Adrenal gland (tissue), 12 donors: ENCODE data around the gene SLC5A1. TPM values are rescaled to one million over a fixed set of nuclear protein-coding genes. Genes with fewer than 3 reads are reported as not detected.

Experiments
- DNase-seq, 7 donors: peaks; one replicate each; pipeline ENCODE4 v3.0.0-alpha.2; 2019 to 2020
- H3K27ac ChIP-seq, 5 donors: fragments of 200-600 bp; sonication (generic) in 4 of 5; 1 replicate in 3 of 5; 2 replicates in 2 of 5; pipeline versions ENCODE4 v1.5.1 to v1.8.0; 2016 to 2020; ENCODE audit warnings: mild to moderate bottlenecking in 1 of 5
- H3K27me3 ChIP-seq: fragments of 200-600 bp; 2 replicates; pipeline ENCODE4 v1.8.0; 2021
- H3K36me3 ChIP-seq, 2 donors: fragments of 200-600 bp; replicated peaks in 1 of 2; 1 replicate in 1 of 2; 2 replicates in 1 of 2; pipeline versions ENCODE4 v1.5.1 to v1.8.0; 2018 to 2022
- H3K4me1 ChIP-seq, 2 donors: fragments of 200-600 bp; replicated peaks in 1 of 2; 1 replicate in 1 of 2; 2 replicates in 1 of 2; pipeline versions ENCODE4 v1.5.1 to v1.8.0; 2018 to 2021
- H3K4me3 ChIP-seq, 4 donors: fragments of 200-600 bp; sonication (generic) in 3 of 4; one replicate each; pipeline ENCODE4 v1.5.1; 2016 to 2018
- H3K9me3 ChIP-seq, 3 donors: fragments of 200-600 bp; sonication (generic) in 1 of 3; replicated peaks in 1 of 3; 1 replicate in 2 of 3; 2 replicates in 1 of 3; pipeline versions ENCODE4 v1.5.1 to v1.8.0; 2016 to 2021
- POLR2A ChIP-seq, 2 donors: fragments of 450-650 bp; IDR thresholded peaks; one replicate each; pipeline ENCODE4 v1.6.1; 2017; ENCODE audit warnings: antibody characterized with exemption in 2 of 2, mild to moderate bottlenecking in 2 of 2, moderate library complexity in 1 of 2
- WGBS, 4 donors: extraction: QIAGEN DNeasy Blood & Tissue Kit in 2 of 4; methylation state at CpG; one replicate each; pipeline versions ENCODE4 v1.1.5 to v1.1.7; 2013 to 2017; 5-methylcytosine and 5-hydroxymethylcytosine counted together
- intact Hi-C, 2 donors: fragments of 100-400 bp; cut with DNase I; formaldehyde crosslinking; loops; one replicate each; pipeline versions ENCODE4 v1.14.1 to v1.15.0; 2022 to 2023
- polyA plus RNA-seq, 3 donors: library from polyadenylated mRNA; stranded (reverse); fragments of 200-250 nt in 2 of 3; fragments of 350-450 nt in 1 of 3; fragmentation: Illumina TruSeq in 1 of 3; extraction: RNeasy Lipid Tissue Mini Kit (QIAGEN cat#74804) in 1 of 3; gene quantifications; one replicate each; pipeline ENCODE4 v1.2.3, GENCODE V29; 2013 to 2014
- total RNA-seq, 9 donors: library from RNA; depleted of rRNA in 4 of 9; stranded (reverse); fragments of >200 nt in 4 of 9; fragments of 120-200 nt in 1 of 9; fragmentation: NEBNext Ultra II Directional in 1 of 9; extraction: Animal tissue kit (Norgen Biotek cat#: 25700) in 1 of 9; gene quantifications; one replicate each; pipeline versions ENCODE4 v1.1.0 to v1.2.4, GENCODE V29; 2013 to 2023
- TF ChIP-seq, protein P1 (sequence below), 6 experiments: fragments of 450-650 bp in 4 of 6; fragments of 200-600 bp in 2 of 6; sonication (generic) in 1 of 6; IDR thresholded peaks; 1 replicate in 5 of 6; 2 replicates in 1 of 6; pipeline versions ENCODE4 v1.5.1 to v1.8.0; 2016 to 2021; ENCODE audit warnings: antibody characterized with exemption in 6 of 6, mild to moderate bottlenecking in 2 of 6, moderate library complexity in 1 of 6
- donor health status: healthy with polysubstance abuse.
- donor health status: Bipolar disorder and iron deficiency.
- donor health status: DM: yes; HTN: yes; CAD: no.
- donor health status: DM: no; HTN: no; CAD: no.
- donor health status: DM: no; HTN: no; CAD: no.
- donor health status: DM: yes; HTN: yes; CAD: no.

SLC5A1 gene
- total and polyA plus RNA-seq, 12 donors, result under 0.01 to 0.04 TPM; not detected in 10

DNA sequence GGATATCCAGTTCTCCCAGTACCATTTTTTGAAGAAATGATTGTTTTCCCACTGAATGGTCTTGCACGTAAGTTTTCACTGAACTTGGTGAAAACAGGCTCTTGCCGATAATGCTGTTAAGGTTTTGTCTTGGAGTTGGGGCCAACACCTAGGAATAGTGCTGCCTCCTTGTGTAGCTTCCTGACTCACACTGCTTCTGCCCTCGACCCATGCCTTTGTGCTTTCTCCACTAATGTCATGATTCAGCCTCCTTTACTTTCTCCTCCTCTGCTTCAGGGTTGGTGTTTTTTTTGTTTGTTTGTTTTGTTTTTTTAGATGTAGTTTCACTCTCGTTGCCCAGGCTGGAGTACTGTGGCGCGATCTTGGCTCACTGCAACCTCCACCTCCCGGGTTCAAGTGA is 30.2 kb downstream of the SLC5A1 start:
- 55 to 88% (median 79%) methylated on average over 7 of the region's 7 CpGs for WGBS, 4 donors
- Histone ChIP-seq H3K4me1 (no peaks in the 10 kb centered on the region), H3K4me3 (no peak overlapping the region), H3K9me3 (no peaks in the 10 kb centered on the region), H3K27me3 (peaks cover 4% of the 10 kb centered on the region), H3K36me3 (no peaks in the 10 kb centered on the region), H3K27ac (no peak overlapping the region)
- intact Hi-C loops, result no loop called here
- DNase-seq, result no peak
- TF ChIP-seq, protein P1, sequence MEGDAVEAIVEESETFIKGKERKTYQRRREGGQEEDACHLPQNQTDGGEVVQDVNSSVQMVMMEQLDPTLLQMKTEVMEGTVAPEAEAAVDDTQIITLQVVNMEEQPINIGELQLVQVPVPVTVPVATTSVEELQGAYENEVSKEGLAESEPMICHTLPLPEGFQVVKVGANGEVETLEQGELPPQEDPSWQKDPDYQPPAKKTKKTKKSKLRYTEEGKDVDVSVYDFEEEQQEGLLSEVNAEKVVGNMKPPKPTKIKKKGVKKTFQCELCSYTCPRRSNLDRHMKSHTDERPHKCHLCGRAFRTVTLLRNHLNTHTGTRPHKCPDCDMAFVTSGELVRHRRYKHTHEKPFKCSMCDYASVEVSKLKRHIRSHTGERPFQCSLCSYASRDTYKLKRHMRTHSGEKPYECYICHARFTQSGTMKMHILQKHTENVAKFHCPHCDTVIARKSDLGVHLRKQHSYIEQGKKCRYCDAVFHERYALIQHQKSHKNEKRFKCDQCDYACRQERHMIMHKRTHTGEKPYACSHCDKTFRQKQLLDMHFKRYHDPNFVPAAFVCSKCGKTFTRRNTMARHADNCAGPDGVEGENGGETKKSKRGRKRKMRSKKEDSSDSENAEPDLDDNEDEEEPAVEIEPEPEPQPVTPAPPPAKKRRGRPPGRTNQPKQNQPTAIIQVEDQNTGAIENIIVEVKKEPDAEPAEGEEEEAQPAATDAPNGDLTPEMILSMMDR (IDR thresholded peaks at IDR 0.05), result no peak
- TF ChIP-seq POLR2A (IDR thresholded peaks at IDR 0.05), result no peak

DNA sequence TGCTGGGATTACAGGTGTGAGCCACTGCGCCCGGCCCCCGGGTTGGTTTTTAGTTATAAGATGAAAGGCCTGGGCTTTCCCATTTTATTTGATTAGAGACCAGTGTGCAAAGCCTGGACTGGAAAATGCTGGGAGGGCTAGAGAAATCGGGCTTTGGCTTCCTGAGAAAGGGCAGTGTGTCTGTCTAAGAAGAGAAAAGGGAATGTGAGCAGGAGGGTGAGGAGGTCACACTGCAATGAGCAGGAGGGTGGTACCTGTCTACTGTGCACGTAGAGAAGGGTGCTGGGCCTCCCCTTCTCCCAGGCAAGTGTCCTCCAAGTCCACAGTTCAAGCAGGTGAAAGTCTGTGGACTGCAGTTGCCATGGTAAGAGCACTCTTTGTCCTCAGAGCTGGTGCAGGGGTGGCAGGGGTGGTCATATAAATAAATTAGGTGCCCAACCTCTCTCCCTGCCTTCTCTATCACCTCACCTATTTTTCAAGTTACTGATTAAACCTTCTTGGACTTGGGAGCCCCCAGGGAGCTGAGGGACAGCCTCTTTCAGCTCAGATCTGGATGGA is 30.8 kb downstream of the SLC5A1 start:
- no peak for DNase-seq
- intact Hi-C loops, result no loop called here
- Histone ChIP-seq H3K36me3 (no peaks in the 10 kb centered on the region), H3K4me1 (peaks cover 0 to 2% of the 10 kb centered on the region in 2 donors), H3K4me3 (no peak overlapping the region), H3K27ac (no peak overlapping the region), H3K9me3 (no peaks in the 10 kb centered on the region), H3K27me3 (peaks cover 4% of the 10 kb centered on the region)
- TF ChIP-seq POLR2A (IDR thresholded peaks at IDR 0.05), result no peak
- TF ChIP-seq, protein P1 (IDR thresholded peaks at IDR 0.05), result no peak
- WGBS, 4 donors, result 73 to 80% (median 76%) methylated on average over 5 of the region's 5 CpGs

DNA sequence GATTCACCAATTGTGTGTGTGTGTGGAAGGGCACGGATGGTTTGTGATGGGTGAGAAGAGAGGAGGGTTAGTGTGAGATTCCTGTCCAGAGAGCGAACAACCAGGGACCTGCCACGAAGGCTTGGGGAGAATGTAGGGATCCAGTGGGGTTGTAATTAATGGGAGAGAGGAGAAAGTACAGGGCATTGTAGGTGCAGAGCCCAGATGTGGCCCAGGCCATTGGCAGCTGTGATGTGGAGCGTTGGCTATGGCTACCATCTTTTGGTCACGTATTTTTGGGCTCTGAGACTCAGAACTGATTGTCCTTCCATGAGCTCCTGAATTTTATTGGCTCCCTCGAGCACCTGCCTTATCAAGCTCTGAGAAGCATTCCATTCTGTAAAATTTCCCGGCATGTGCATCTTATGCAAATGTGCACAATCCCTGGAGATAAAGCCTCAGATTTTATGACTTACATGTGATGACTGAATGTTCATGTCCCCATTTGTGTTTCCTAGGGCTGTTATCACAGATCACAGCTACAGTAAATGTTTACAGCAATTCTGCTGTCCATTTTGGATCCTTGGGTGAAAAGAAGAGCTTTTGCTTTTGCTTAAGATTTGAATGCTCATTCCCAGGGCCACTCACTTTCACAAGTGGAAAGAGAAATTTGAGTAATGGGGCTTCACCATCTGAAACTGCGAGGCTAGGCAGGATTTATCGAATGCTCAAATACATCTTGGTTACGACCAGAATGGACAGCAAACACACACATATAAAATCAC is 33.1 kb downstream of the SLC5A1 start:
- intact Hi-C loops, result no loop called here
- Histone ChIP-seq H3K27ac (no peak overlapping the region), H3K4me1 (peaks cover 0 to 8% of the 10 kb centered on the region in 2 donors), H3K36me3 (no peaks in the 10 kb centered on the region), H3K4me3 (no peak overlapping the region), H3K9me3 (no peaks in the 10 kb centered on the region), H3K27me3 (peaks cover 4% of the 10 kb centered on the region)
- no peak for TF ChIP-seq POLR2A (IDR thresholded peaks at IDR 0.05)
- TF ChIP-seq, protein P1 (IDR thresholded peaks at IDR 0.05), result no peak
- WGBS, 4 donors, result 84 to 87% (median 84%) methylated on average over 10 of the region's 10 CpGs
- DNase-seq, result no peak

DNA sequence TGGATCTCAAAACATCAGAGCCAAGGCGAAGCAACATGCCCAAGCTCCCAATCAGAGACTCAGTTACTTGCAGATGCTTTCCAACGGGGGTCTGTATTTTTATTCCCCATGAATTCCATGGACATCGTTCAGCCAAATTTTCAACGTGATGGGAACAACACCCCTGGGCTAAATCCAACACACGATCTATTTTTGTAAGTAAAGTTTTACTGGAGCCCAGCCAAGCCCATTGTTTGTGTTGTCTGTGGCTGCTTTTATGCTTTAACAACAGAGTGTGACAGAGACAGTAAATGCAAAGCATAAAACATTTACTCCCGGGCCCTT is 33.7 kb downstream of the SLC5A1 start:
- peaks cover 4% of the 10 kb centered on the region for H3K27me3 ChIP-seq
- intact Hi-C loops, result no loop called here
- H3K4me1 ChIP-seq, result peaks cover 0 to 8% of the 10 kb centered on the region in 2 donors
- TF ChIP-seq POLR2A (IDR thresholded peaks at IDR 0.05), result no peak
- TF ChIP-seq, protein P1 (IDR thresholded peaks at IDR 0.05), result no peak
- H3K36me3 ChIP-seq, result no peaks in the 10 kb centered on the region
- 18 to 55% (median 37%) methylated on average over 6 of the region's 6 CpGs for WGBS, 4 donors
- DNase-seq, result no peak
- H3K9me3 ChIP-seq, result no peaks in the 10 kb centered on the region
- no peak overlapping the region for H3K27ac ChIP-seq
- no peak overlapping the region for H3K4me3 ChIP-seq
